Pulmonary artery endothelial cell (primary cell): ENCODE data around the gene ADAMTSL1. TPM values are rescaled to one million over a fixed set of nuclear protein-coding genes. Genes with fewer than 3 reads are reported as not detected.

Experiments
- DNase-seq: peaks from one replicate; pipeline ENCODE4 v3.0.0-alpha.2; 2011; ENCODE audit warnings: low read depth, low spot score
- total RNA-seq: library from RNA; depleted of rRNA; stranded (reverse); fragments of >200 nt; gene quantifications from 2 replicates; pipeline ENCODE4 v1.2.3, GENCODE V29; 2014

The ADAMTSL1 gene
- total RNA-seq, 1 donor from 2014 or later = 26.9 TPM

- DNase-seq = no peak
Measured at GRCh38 chr9:18461496-18461895, 12.5 kb upstream of the ADAMTSL1 start.

DNA sequence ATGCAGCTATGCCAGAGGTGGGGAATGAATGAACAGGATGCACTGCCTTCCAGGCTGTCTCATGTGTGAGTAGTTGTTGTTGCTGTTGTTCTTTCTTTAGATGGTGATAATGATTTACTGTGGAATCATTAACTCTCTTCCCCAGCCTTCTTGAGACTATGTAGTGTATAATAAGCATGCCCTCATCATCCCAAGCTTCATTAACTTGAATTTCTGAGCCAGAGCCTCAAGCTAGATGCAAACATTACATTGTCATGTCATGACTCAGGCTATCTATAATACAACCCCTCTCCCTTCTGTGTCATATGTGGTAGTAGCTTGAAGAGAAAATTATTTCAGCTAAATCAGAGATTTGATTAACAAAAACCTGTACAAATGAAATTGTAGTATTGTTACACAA, 10.0 kb upstream of the ADAMTSL1 start:
- no peak for DNase-seq

GRCh38 chr9:18466101-18466500, 7.9 kb upstream of the ADAMTSL1 start:
- peak; percentile 45 for DNase-seq

DNA sequence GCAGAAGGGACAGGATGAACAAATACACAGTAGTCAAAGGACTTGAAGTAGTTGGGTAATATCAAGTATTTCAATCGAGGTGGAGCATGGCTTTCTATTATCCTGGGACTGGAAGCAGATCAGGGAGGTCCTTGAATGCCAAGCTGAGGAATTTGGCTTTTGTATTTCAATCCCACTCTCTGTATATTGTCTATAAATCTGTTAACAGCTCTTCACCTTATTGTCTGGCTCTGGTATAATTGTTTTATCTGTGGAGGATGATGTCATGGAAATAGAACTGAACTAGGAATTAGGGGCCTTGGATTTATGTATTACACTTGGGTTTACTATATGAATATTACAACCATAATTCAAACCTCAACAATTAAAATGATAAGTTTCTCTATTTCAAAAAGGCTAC, 6.3 kb upstream of the ADAMTSL1 start:
- no peak for DNase-seq

DNA sequence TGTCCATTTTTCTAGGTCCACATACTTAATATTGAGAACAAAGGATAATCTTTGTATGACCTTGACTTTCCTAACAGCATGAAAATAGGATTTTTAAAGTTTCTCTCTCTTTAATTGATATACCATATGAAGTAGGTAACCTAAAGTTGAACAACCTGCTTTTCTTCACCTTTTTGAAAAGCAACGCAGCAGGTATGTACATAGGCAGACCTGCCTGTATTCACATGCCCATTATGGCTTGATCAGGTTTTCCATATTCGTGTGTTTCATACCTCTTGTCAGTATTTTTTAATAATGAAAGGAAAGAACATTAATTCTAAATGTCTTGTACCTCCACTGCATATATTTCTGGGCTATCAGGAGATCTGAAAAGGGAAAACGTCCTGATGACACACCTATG, 1.5 kb upstream of the ADAMTSL1 start:
- DNase-seq = no peak

GRCh38 chr9:18472841-18473251, 1.1 kb upstream of the ADAMTSL1 start:
- DNase-seq = no peak

- no peak for DNase-seq
Measured at GRCh38 chr9:18474783-18475182, 830 bp downstream of the ADAMTSL1 start.

DNA sequence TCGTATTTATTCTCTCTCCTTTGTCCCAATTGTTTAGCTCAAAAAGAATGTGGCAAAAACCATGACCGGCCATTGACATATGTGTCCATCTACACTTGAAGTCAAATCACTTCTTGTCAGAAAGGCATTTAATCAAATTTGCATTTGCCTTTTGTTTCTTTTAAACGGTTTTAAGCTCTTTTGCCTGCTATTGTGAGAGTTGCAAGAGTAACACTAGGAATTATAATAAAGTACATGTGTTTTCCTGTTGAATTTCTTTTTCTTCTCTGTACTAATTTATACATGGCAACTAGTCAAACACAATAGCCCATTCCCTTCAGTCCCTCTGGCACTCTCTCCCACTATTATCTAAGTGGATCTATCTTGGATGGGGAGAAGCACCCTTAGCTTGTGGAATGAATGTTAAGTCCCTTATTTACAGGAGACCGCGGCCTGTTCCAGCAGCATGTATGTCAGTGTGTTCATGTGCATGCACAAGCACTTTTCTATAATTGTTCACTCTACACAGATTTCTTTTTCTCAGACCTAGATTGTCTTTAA, 3.2 kb downstream of the ADAMTSL1 start:
- no peak for DNase-seq

- no peak for DNase-seq
Measured at GRCh38 chr9:18477719-18478118, 3.8 kb downstream of the ADAMTSL1 start.

- DNase-seq = no peak
Measured at GRCh38 chr9:18478501-18479361, 4.8 kb downstream of the ADAMTSL1 start.

- no peak for DNase-seq
Measured at GRCh38 chr9:18479405-18479804, 5.5 kb downstream of the ADAMTSL1 start.

- no peak for DNase-seq
Measured at GRCh38 chr9:18480662-18481093, 6.7 kb downstream of the ADAMTSL1 start.

GRCh38 chr9:18482371-18482770, 8.4 kb downstream of the ADAMTSL1 start:
- no peak for DNase-seq

GRCh38 chr9:18485714-18486113, 11.8 kb downstream of the ADAMTSL1 start:
- DNase-seq = no peak

- DNase-seq = no peak
Measured at GRCh38 chr9:18487611-18488010, 13.7 kb downstream of the ADAMTSL1 start.

DNA sequence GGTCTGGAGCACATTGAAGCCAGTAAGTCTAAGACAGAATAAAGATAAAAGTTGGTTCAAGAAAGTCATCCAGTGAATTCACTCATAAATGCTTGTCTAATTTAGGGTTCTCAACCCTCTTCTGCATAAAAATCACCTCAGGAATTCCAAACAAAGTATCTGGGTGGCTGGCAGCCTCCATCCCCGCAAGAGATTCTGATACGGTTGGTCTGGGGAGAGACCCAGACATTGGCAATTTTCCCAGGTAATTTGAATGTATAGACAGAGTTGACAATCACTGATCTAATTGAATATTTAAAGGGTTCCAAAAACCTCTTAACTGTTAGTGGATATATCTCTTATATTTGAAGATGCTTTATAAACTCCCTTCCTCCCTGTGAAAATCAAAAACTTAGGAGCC, 14.9 kb downstream of the ADAMTSL1 start:
- DNase-seq = no peak

DNA sequence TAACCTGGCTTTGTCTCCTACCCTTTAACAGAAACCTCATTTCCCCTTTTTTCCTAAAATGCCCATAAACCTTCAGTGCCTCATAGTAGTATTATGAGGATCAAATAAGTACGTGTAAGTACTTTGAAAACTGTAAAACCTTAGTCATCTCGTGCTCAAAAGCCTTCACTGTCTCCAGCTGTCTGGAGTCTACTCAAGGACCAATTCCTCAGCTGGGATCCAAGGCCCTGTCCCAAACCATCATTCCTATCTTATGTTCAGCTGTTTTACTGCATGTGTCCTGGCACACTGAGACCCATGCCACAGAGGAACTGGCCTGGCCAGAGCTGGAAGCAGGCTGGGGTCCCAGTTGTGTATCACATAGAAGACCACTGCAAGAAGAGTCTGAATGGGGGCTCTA, 15.9 kb downstream of the ADAMTSL1 start:
- DNase-seq = no peak

- DNase-seq = peak; percentile 91
Measured at GRCh38 chr9:18490641-18491370, 16.9 kb downstream of the ADAMTSL1 start.

DNA sequence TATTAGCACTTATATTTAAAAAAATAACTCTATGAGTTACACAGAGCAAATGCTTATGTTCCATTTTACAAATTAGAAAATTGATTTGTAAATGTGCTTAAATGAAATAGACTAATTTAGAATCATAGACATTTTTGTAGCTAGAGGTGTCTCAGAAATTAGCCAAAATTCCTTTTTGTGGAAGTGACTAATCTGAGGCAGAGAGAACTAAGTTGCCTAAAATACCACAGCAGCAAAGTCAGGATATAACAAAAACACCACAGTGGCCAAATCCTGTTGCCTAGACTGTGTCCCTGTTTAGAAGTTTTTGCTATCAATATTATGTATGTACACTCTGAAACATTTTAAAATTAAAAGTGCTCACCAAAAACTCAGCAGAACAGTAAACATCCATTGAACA, 18.7 kb downstream of the ADAMTSL1 start:
- no peak for DNase-seq

- DNase-seq = no peak
Measured at GRCh38 chr9:18493451-18493993, 19.6 kb downstream of the ADAMTSL1 start.

GRCh38 chr9:18495065-18495464, 21.1 kb downstream of the ADAMTSL1 start:
- no peak for DNase-seq
